Neural crest cell (in vitro differentiated cells): ENCODE measurements around the gene MTG1. TPM values are rescaled to one million over a fixed set of nuclear protein-coding genes. Genes with fewer than 3 reads are reported as not detected.

Experiments used
- DNase-seq: peaks from one replicate; pipeline ENCODE4 v3.0.0; 2021; ENCODE audit warnings: low read depth, mixed read lengths, low spot score
- H3K27ac Mint-ChIP-seq: one replicate; pipeline ENCODE4 v1.8.0; 2021; ENCODE audit warnings: mild to moderate bottlenecking, mixed read lengths; ENCODE audit not compliant: unreplicated experiment
- H3K27me3 Mint-ChIP-seq: 2 replicates; pipeline ENCODE4 v1.8.0; 2021; ENCODE audit warnings: low read depth, mild to moderate bottlenecking, mixed read lengths
- H3K36me3 Mint-ChIP-seq: 2 replicates; pipeline ENCODE4 v1.8.0; 2021; ENCODE audit warnings: low read depth, mild to moderate bottlenecking, mixed read lengths
- H3K4me1 Mint-ChIP-seq: 2 replicates; pipeline ENCODE4 v1.8.0; 2021; ENCODE audit warnings: mixed read lengths
- H3K4me3 Mint-ChIP-seq: one replicate; pipeline ENCODE4 v1.8.0; 2021; ENCODE audit warnings: mild to moderate bottlenecking, mixed read lengths
- H3K9me3 Mint-ChIP-seq: 2 replicates; pipeline ENCODE4 v1.8.0; 2021; ENCODE audit warnings: mixed read lengths
- total RNA-seq: library from RNA; stranded (reverse); gene quantifications from 2 replicates; pipeline ENCODE4 v1.2.1, GENCODE V29; 2021
- TF ChIP-seq, protein P1 (sequence below): fragments of 200-600 bp; sonication (generic); conservative IDR thresholded peaks from 2 replicates; pipeline ENCODE4 v1.5.0; 2021; ENCODE audit warnings: antibody characterized with exemption, mild to moderate bottlenecking

The MTG1 gene
- total RNA-seq, 1 donor from 2014 or later = 104 TPM

DNA sequence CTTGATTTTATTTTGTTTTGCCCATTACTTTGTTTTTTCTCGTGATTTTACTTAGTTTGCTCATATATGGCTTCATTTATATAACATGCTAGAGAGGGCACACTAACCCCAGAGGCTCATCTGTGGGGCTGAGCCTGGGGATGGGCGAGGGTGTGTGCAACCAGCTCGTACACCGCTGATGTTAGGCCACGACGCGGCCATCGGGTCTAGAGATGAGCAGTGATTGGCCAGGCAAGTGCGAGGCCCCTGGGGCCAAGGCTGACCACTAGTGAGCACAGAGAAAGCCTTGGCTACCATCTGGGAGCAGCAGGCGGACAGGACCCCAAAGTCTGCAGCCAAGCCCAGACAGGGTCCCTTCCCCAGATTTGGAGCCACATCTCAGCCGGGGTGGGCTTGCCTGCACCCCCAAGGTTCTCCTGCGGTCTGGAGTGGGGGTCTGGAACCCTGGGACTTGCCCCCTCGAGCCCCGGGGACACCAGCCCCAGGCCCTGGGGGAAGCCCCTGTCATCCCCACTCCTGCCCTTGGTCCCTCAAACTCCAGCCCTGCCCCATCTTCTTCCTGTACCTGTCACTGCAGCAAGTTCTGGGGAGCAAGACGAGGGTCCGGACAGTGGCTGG, 39.9 kb upstream of the MTG1 start:
- Mint-ChIP-seq H3K27me3 (peaks cover 4% of the 10 kb centered on the region), H3K27ac (no peak overlapping the region), H3K9me3 (no peaks in the 10 kb centered on the region), H3K4me3 (no peak overlapping the region), H3K4me1 (peaks cover 3% of the 10 kb centered on the region), H3K36me3 (peaks cover 2% of the 10 kb centered on the region)
- TF ChIP-seq, protein P1, sequence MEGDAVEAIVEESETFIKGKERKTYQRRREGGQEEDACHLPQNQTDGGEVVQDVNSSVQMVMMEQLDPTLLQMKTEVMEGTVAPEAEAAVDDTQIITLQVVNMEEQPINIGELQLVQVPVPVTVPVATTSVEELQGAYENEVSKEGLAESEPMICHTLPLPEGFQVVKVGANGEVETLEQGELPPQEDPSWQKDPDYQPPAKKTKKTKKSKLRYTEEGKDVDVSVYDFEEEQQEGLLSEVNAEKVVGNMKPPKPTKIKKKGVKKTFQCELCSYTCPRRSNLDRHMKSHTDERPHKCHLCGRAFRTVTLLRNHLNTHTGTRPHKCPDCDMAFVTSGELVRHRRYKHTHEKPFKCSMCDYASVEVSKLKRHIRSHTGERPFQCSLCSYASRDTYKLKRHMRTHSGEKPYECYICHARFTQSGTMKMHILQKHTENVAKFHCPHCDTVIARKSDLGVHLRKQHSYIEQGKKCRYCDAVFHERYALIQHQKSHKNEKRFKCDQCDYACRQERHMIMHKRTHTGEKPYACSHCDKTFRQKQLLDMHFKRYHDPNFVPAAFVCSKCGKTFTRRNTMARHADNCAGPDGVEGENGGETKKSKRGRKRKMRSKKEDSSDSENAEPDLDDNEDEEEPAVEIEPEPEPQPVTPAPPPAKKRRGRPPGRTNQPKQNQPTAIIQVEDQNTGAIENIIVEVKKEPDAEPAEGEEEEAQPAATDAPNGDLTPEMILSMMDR = no peak
- no peak for DNase-seq

DNA sequence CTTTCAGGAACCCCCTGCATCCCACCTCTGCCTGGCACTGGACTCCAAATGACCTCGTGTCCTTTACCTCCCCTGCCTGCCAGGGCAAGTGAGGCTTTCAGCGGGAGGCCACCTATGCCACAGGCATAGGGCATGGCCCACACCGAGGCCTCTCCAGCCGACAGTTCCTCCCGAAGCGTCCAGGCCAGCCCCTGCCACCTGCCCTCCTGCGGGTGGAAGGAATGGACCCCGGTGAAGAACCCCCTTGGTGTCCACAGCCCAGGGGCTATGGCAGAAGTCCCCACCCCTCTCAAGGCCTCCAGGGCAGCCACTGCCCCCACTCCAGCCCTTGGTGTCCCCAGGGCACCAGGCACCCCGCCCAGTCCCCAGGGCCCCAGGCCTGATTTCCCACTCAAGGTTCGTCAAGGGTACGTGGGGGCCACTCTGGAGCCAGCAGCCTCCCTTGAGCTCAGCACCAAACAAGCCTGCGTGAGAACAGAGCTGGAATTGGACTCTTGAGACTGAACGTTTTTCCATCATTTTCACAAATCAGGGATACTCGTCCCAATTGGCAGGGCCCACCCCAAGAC, 39.2 kb upstream of the MTG1 start:
- no peak overlapping the region for H3K27ac Mint-ChIP-seq
- H3K36me3 Mint-ChIP-seq = no peaks in the 10 kb centered on the region
- no peaks in the 10 kb centered on the region for H3K4me1 Mint-ChIP-seq
- TF ChIP-seq, protein P1 = no peak
- no peaks in the 10 kb centered on the region for H3K9me3 Mint-ChIP-seq
- DNase-seq = no peak
- H3K4me3 Mint-ChIP-seq = no peak overlapping the region
- H3K27me3 Mint-ChIP-seq = no peaks in the 10 kb centered on the region

DNA sequence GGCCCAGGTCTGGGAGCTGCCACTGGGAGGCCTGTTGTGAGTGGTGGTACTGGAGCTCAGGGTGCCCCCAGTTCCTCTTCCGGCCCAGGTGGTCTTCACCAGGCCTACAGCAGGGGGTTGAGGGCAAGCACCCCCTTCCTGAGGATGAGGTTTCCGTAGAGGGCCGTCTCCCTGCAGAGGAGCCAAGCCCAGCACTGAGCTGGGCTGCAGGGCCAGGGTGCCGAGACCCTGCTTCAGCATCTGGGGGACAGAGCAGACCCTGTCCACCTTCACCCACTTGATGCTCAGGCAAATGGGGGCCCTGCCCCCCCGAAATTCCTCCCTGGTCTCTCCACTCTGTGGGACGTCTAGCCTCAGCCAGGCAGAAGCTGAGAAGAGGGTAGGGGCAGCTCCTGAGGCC, 38.7 kb upstream of the MTG1 start:
- TF ChIP-seq, protein P1 = no peak
- Mint-ChIP-seq H3K4me3 (no peak overlapping the region), H3K36me3 (no peaks in the 10 kb centered on the region), H3K27me3 (no peaks in the 10 kb centered on the region), H3K4me1 (no peaks in the 10 kb centered on the region), H3K9me3 (no peaks in the 10 kb centered on the region), H3K27ac (no peak overlapping the region)
- no peak for DNase-seq

DNA sequence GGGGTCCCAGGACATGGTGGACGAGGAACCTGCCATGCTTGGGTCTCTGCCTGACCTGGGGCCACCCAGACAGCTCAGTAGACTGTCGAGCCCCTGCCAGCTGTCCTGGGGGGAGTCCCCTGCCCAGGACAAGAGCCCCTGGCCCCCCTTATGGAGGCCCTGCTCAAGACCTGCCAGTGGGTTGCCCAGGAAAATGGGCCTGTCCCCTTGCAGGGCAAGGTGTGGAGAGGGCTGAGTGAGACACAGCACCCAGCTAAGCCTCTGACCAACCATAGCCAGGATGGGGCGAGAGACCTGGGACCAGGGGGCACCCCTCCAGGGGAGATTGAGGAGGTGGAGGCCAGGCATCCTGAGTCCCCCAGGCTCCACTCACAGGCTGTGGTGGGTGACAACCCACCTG, 38.0 kb upstream of the MTG1 start:
- DNase-seq = no peak
- no peak overlapping the region for H3K4me3 Mint-ChIP-seq
- H3K27me3 Mint-ChIP-seq = no peaks in the 10 kb centered on the region
- no peak overlapping the region for H3K27ac Mint-ChIP-seq
- no peaks in the 10 kb centered on the region for H3K4me1 Mint-ChIP-seq
- H3K36me3 Mint-ChIP-seq = no peaks in the 10 kb centered on the region
- H3K9me3 Mint-ChIP-seq = no peaks in the 10 kb centered on the region
- TF ChIP-seq, protein P1 = no peak

DNA sequence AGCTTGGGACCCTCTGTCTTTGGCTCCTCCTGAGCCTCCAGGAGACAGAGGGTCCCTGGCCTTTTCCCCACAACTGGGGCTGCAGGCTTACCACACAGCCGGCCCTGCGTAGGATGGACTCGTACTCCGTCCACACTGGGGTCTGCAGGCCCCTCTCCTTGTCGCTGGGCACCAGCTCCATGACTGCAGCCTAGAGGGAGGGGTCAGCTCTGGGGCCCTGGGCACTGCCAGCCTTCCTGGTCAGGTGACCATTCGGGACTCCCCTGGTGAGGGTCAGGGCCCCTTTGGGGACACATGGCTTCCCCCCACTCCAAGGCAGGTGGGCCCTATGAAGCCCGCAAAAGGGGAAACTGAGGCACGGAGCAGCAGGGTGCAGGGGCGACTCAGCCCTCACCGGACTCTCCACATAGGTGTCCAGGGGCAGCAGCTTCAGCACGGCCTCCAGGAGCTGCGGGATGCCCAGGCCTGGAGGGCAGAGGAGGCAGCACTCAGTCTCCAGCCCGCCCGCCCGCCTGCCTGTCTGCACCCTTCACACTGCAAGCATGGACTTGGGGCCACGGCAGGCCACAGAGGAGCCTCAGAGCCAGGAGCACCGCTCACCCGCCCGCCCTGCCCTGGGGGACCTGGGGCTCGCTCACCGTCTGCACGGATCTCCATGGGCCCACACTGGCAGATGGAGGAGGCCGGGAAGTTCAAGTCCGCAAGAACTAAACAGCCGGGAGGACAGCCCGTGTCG, 37.2 kb upstream of the MTG1 start:
- no peaks in the 10 kb centered on the region for H3K9me3 Mint-ChIP-seq
- no peak for DNase-seq
- peak overlapping the region; percentile 77 for H3K4me3 Mint-ChIP-seq
- TF ChIP-seq, protein P1 = no peak
- H3K4me1 Mint-ChIP-seq = no peaks in the 10 kb centered on the region
- H3K27me3 Mint-ChIP-seq = no peaks in the 10 kb centered on the region
- no peak overlapping the region for H3K27ac Mint-ChIP-seq
- peaks cover 4% of the 10 kb centered on the region for H3K36me3 Mint-ChIP-seq
